Muscle layer of duodenum (tissue), 2 donors: Measurements from ENCODE around the gene POU4F2.
"Not testable (repeated sequence)": the region's sequence is repeated elsewhere in the genome, so short reads cannot be mapped to it uniquely, and the experiment has no call there.

Experiments used
- H3K27ac ChIP-seq: one replicate; pipeline ENCODE4 v1.7.0; 2013; ENCODE audit warnings: mild to moderate bottlenecking, low read length
- H3K27me3 ChIP-seq: one replicate; pipeline ENCODE4 v1.7.0; 2013; ENCODE audit warnings: low read depth, mild to moderate bottlenecking, control low read depth, low read length
- H3K36me3 ChIP-seq, 2 donors: one replicate each; pipeline ENCODE4 v1.7.0; 2013; ENCODE audit warnings: low read length in 2 of 2, control low read depth in 1 of 2, mild to moderate bottlenecking in 1 of 2; ENCODE audit not compliant: insufficient read depth in 2 of 2, control insufficient read depth in 1 of 2
- H3K4me1 ChIP-seq, 2 donors: one replicate each; pipeline ENCODE4 v1.7.0; 2013; ENCODE audit warnings: low read length in 2 of 2, mild to moderate bottlenecking in 2 of 2, control low read depth in 1 of 2, moderate library complexity in 1 of 2; ENCODE audit not compliant: insufficient read depth in 2 of 2, control insufficient read depth in 1 of 2
- H3K4me3 ChIP-seq, 2 donors: one replicate each; pipeline ENCODE4 v1.7.0; 2013; ENCODE audit warnings: low read length in 2 of 2, low read depth in 1 of 2, mild to moderate bottlenecking in 1 of 2
- H3K9me3 ChIP-seq, 2 donors: one replicate each; pipeline ENCODE4 v1.7.0; 2013; ENCODE audit warnings: low read length in 2 of 2, control low read depth in 1 of 2, mild to moderate bottlenecking in 1 of 2; ENCODE audit not compliant: control insufficient read depth in 1 of 2
- donor health status: healthy.

Gene POU4F2

GRCh38 chr4:146655521-146655856 is 16.8 kb downstream of the POU4F2 start:
- Histone ChIP-seq H3K27me3 (peaks cover 6% of the 10 kb centered on the region), H3K36me3 (no peaks in the 10 kb centered on the region), H3K4me3 (peak overlapping the region; percentile 49 to 70), H3K9me3 (no peaks in the 10 kb centered on the region), H3K27ac (no peak overlapping the region), H3K4me1 (peaks cover 0 to 18% of the 10 kb centered on the region in 2 donors)

- Histone ChIP-seq H3K27me3 (no peaks in the 10 kb centered on the region), H3K4me1 (no peaks in the 10 kb centered on the region), H3K9me3 (no peaks in the 10 kb centered on the region), H3K4me3 (no peak overlapping the region), H3K36me3 (no peaks in the 10 kb centered on the region), H3K27ac (no peak overlapping the region)
These were observed 22.7 kb downstream of the POU4F2 start for GRCh38 chr4:146661367-146661766.

- H3K27ac ChIP-seq, H3K27me3 ChIP-seq, H3K4me3 ChIP-seq, H3K4me1 ChIP-seq, H3K36me3 ChIP-seq, H3K9me3 ChIP-seq: not testable (repeated sequence)
These were observed 25.2 kb downstream of the POU4F2 start for GRCh38 chr4:146663968-146664311.

GRCh38 chr4:146674829-146675570 is 36.3 kb downstream of the POU4F2 start:
- H3K36me3 ChIP-seq, result no peaks in the 10 kb centered on the region
- no peaks in the 10 kb centered on the region for H3K4me1 ChIP-seq
- H3K9me3 ChIP-seq, result peaks cover 0 to 2% of the 10 kb centered on the region in 2 donors
- H3K27ac ChIP-seq, result no peak overlapping the region
- H3K27me3 ChIP-seq, result no peaks in the 10 kb centered on the region
- no peak overlapping the region for H3K4me3 ChIP-seq
